Skeletal muscle satellite cell (primary cell): ENCODE measurements around the gene FAM118B.
A peak's percentile ranks its signal among the peaks of the same experiment; 100 is the strongest.

Experiments
- H3K27me3 ChIP-seq: 2 replicates; pipeline ENCODE4 v1.7.0; 2013; ENCODE audit warnings: low read length; ENCODE audit not compliant: control insufficient read depth, insufficient read depth
- H3K36me3 ChIP-seq: 2 replicates; pipeline ENCODE4 v1.7.0; 2013; ENCODE audit warnings: mild to moderate bottlenecking, control low read depth, low read length; ENCODE audit not compliant: insufficient read depth
- H3K4me1 ChIP-seq: 2 replicates; pipeline ENCODE4 v1.7.0; 2013; ENCODE audit warnings: low read length; ENCODE audit not compliant: control insufficient read depth, insufficient read depth
- H3K4me2 ChIP-seq: 2 replicates; pipeline ENCODE4 v1.7.0; 2013; ENCODE audit warnings: mild to moderate bottlenecking, low read length
- H3K4me3 ChIP-seq: 2 replicates; pipeline ENCODE4 v1.7.0; 2013; ENCODE audit warnings: low read length
- H3K9ac ChIP-seq: 2 replicates; pipeline ENCODE4 v1.7.0; 2013; ENCODE audit warnings: mild to moderate bottlenecking, low read depth, low read length, moderate library complexity
- H3K9me3 ChIP-seq: replicated peaks from 2 replicates; pipeline ENCODE4 v1.7.0; 2013; ENCODE audit warnings: mild to moderate bottlenecking, control low read depth, low read length

FAM118B gene

DNA sequence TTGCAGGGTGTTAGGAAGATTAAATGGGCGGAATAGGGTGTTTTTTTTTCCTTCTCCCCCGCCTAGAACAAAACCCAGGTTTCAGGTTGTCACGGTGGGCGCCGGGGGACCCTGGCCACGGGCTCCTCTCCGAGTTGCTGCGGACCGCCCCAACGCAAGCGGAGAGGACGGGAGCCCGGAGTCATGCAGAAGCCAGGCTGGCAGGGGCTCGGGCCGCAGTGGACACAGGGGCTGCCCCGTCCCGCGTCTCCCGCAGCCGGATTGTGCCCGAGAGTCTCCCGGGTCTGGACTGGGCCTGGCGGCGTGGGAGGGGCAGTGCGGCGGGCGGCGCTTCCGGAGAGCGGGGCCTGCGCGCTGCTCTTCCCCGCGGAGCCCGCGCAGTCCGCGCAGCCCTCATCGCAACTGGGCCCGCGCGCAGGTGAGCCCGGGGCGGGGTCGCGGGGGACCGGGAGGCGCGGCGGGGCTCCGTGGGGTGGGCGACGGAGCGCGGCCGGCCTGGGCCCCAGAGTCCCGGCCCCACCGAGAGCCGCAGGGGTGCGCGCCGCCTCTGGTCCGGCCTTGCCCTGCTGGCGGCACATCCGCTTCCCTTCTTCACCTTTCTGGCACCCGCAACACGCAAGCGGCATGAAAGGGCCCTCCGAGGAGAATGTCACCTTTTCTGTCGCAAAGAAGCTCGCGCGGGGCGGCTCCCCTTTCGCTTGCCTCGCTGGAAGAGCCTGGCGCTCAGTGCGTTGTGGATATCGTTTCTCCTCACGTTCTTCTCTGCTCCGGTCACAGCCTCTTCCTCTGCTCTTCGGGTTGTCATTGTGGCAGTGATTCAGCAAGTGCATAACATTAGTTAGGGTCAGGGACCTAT, 71.4 kb downstream of the FAM118B start, which contains the start of gene TIRAP:
Gene TIRAP (plus strand): TSS at position 358 of the 856 bp plus-strand sequence. CDS start 7,802 bp downstream, outside the sequence.
- Histone ChIP-seq H3K4me1 (peaks cover 17% of the 10 kb centered on the region), H3K4me3 (peak within 1 kb of the TSS; percentile 79), H3K36me3 (peaks cover 4% of the 10 kb centered on the region), H3K9me3 (no peaks in the 10 kb centered on the region), H3K27me3 (no peaks in the 10 kb centered on the region), H3K4me2 (peak within 1 kb of the TSS; percentile 81), H3K9ac (peak within 1 kb of the TSS; percentile 83)

DNA sequence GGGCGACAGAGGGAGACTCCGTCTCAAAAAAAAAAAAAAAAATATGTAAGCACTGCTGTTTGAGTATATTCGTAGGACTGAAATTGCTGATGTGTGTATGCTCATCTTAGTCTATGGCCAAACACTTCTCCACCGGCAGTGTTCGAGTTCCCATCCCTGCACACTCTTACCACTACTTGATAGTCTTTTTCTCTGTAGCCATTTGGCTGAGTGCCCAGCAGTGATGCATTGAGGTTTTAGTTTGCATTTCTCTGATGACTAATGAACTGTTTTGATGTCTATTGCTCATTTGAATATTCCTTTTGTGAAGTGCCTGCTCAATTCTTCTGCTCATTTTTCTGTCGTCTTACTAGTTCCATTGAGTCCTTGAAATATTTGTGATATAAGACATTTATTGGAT, 73.2 kb downstream of the FAM118B start:
- Histone ChIP-seq H3K36me3 (peaks cover 4% of the 10 kb centered on the region), H3K4me1 (peaks cover 17% of the 10 kb centered on the region), H3K9ac (no peak overlapping the region), H3K9me3 (no peaks in the 10 kb centered on the region), H3K4me2 (no peak overlapping the region), H3K27me3 (no peaks in the 10 kb centered on the region), H3K4me3 (no peak overlapping the region)

DNA sequence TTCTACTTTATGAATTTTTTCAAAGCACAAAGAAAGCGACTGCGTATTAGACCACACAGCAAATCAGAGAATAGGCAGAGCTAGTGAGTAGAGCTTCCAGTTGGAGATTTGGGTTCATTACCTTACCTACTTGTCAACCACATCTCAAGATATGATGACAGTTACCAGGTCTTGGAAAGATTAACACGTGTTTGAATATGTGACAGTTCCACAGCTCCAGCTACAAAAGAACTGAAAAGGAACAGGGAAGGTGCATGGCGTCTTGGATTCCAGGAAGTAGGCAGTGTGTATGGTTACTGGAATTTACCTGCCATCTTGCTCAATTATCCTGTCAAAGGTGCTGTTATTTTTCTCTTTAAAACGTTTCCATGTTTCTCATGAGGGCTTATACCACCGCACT, 76.7 kb downstream of the FAM118B start:
- Histone ChIP-seq H3K4me2 (no peak overlapping the region), H3K9ac (no peak overlapping the region), H3K36me3 (peaks cover 31% of the 10 kb centered on the region), H3K4me3 (no peak overlapping the region), H3K27me3 (no peaks in the 10 kb centered on the region), H3K9me3 (no peaks in the 10 kb centered on the region), H3K4me1 (peaks cover 8% of the 10 kb centered on the region)

DNA sequence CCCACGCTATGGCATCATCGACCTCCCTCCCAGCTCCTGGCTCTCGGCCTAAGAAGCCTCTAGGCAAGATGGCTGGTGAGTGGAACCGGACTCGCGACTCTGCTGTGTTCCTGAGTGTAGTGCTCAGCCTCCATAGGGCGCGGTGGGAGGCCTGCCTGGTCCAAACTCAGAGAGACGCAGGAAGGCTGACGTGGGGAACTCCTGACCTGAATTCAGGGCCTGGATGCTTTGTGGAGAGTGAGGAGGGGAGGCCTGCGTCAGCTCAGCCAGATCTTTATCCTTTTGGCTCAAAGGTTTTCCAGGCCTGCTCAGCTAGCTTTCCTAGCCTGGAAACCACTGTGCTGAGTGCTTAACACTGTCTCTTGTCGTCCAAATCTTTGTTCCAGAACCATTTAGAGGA, 79.3 kb downstream of the FAM118B start:
- Histone ChIP-seq H3K4me3 (no peak overlapping the region), H3K4me2 (no peak overlapping the region), H3K27me3 (no peaks in the 10 kb centered on the region), H3K9me3 (no peaks in the 10 kb centered on the region), H3K36me3 (peaks cover 43% of the 10 kb centered on the region), H3K9ac (no peak overlapping the region), H3K4me1 (no peaks in the 10 kb centered on the region)

DNA sequence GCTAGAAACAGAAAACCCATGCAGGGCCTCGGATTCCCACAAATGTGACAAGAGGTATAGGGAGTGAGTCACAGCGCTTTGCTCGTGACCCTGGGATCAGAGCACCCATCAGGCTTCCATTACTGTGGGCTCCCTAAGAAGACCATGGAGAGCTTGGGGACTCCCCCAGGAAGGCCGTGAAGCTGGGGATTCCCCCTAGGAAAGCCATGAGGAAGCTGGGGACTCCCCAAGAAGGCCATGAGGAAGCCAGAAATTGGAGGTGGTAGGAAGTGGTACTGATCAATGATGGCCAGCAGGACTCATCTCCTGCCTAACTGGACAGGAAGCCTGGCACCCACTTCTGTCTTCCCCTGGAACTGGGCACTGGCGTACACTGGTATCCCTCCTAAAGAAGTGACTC, 82.1 kb downstream of the FAM118B start:
- H3K27me3 ChIP-seq = no peaks in the 10 kb centered on the region
- no peak overlapping the region for H3K4me2 ChIP-seq
- H3K9me3 ChIP-seq = no peaks in the 10 kb centered on the region
- peaks cover 39% of the 10 kb centered on the region for H3K36me3 ChIP-seq
- H3K4me3 ChIP-seq = no peak overlapping the region
- no peaks in the 10 kb centered on the region for H3K4me1 ChIP-seq
- H3K9ac ChIP-seq = no peak overlapping the region

DNA sequence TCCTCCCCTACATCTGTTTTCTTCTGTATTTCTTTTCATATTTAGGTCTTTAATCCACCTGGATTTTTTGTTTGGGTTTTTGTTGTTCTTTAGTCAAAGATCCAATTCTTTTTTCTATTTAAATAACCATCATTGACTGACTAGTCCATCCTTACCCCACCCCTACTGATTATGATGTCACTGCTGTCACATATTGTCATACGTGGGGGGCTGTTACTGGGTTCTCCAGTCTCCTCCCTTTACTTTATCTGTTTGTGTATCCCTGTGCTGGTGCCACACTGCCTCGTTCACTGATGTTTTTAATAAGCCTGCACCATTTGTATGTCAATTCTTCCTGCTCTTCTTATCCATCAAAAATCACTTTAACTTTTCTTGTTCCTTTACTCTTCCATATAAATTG, 85.4 kb downstream of the FAM118B start:
- no peaks in the 10 kb centered on the region for H3K27me3 ChIP-seq

DNA sequence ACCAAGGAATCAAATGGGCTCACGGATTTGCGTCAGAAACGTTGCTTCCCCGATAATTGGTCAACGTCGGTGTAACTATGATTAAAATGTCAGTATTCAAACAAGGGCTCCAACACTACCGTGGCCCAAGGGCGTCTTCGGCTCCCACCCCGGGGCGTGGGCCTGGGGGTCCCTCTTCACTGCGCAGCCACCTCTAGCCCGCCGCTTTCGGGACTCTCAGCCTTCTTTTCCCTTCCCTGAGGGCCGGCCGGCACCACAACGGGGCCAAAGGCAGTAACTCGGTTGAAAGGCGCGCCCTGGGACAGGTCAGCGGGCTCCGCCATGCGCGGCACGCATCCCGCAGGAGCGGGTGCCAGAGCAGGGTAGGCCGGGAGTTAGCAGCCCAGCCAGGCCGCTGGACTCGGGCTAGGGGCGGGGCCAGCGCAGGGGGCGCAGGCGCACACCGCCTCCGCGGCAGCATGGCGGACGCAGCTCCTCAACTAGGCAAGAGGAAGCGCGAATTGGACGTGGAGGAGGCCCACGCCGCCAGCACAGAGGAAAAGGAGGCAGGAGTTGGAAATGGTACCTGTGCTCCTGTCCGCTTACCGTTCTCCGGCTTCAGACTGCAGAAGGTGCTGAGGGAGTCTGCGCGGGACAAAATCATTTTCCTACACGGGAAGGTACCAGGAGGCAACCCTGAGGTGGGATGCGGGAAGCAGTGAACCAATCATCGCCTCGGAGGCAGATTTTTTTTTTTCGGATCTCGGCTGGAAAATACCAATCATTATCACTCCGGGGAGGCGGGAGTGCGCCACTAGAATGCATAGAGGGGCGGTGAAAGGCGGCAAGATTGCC, 92.3 kb downstream of the FAM118B start, which contains the start of gene DCPS:
Gene DCPS (plus strand): TSS at position 438 of the 834 bp plus-strand sequence. CDS start 21 bp downstream, at position 459.
- peaks cover 14% of the 10 kb centered on the region for H3K4me1 ChIP-seq
- peak within 1 kb of the TSS; percentile 97 for H3K9ac ChIP-seq
- H3K36me3 ChIP-seq = no peaks in the 10 kb centered on the region
- no peaks in the 10 kb centered on the region for H3K9me3 ChIP-seq
- H3K4me3 ChIP-seq = peak within 1 kb of the TSS; percentile 91
- peak within 1 kb of the TSS; percentile 90 for H3K4me2 ChIP-seq
- H3K27me3 ChIP-seq = no peaks in the 10 kb centered on the region

More for the DNA sequence above, 85.4 kb downstream of the FAM118B start:
- Histone ChIP-seq H3K9me3 (no peaks in the 10 kb centered on the region), H3K4me2 (no peak overlapping the region), H3K36me3 (peaks cover 22% of the 10 kb centered on the region), H3K4me3 (no peak overlapping the region), H3K4me1 (no peaks in the 10 kb centered on the region), H3K9ac (no peak overlapping the region)

DNA sequence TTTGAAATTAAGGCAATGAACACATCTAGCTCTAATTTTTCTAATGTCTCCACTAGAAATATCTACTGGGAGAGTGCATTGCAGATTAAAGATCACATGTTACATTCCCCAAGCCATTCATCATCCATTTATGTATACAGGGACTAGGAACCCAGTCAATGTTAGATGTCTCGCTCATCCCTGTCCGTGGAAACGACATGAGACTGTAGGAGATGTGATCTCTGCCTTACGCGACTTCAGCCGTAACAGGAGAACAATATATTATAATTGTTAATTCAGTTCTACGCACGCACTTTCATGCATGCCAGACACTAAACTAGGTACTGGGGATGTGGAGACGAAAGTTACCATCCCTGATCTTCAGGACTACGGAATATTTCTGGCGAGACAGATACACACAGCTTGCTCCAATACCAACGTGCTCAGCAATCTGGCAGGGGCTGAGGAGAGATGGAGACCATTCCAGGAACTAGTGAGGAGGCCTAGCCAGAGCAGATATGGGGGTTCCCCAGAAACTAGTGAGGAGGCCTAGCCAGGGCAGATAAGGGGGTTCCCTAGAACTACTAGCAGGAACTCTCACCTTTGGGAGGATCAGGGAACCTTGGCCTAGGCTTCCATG, 93.0 kb downstream of the FAM118B start:
- peak overlapping the region; percentile 91 for H3K4me3 ChIP-seq
- H3K9me3 ChIP-seq = no peaks in the 10 kb centered on the region
- H3K9ac ChIP-seq = peak overlapping the region; percentile 97
- H3K36me3 ChIP-seq = no peaks in the 10 kb centered on the region
- H3K27me3 ChIP-seq = no peaks in the 10 kb centered on the region
- peak overlapping the region; percentile 90 for H3K4me2 ChIP-seq
- peaks cover 14% of the 10 kb centered on the region for H3K4me1 ChIP-seq

DNA sequence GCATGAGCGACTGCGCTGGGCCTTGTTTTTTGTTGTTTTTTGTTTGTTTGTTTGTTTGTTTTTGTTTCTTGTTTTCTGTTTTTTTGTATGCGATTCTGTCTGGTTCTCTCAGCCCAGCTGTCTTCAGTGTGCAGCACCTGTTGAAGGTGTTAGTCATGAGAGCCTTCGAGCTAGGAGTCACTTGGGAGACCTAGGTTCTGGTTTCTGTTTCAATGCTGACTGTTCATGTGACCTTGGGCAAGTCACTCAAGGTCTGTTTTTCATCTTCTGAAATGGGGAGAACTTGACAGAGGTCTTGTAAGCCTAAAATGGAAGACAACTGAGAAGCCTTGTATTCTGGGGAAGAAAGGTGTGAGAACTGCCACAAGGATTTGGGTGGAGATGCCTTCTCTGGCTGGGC, 94.1 kb downstream of the FAM118B start:
- peaks cover 15% of the 10 kb centered on the region for H3K4me1 ChIP-seq
- H3K36me3 ChIP-seq = peaks cover 5% of the 10 kb centered on the region
- no peaks in the 10 kb centered on the region for H3K9me3 ChIP-seq
- H3K9ac ChIP-seq = no peak overlapping the region
- no peaks in the 10 kb centered on the region for H3K27me3 ChIP-seq
- H3K4me3 ChIP-seq = no peak overlapping the region
- H3K4me2 ChIP-seq = no peak overlapping the region

DNA sequence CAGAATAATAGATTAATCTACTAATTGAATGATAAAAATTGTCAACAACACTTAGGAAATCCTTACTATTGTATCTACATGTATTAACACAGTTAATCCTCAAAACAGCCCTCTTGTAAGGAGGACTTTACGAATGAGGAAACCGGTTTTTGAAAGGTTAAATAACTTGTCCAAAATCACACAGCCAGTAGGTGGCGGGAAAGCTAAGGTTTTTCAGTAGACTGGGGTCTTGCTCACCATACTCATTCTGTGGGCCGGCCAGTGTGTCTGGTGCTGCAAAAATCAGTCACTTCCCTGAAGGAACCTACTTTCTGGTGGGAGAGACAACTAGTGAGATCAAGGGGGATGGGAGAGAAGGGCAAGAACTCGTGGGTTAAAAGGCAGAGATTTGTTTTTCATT, 96.1 kb downstream of the FAM118B start:
- no peaks in the 10 kb centered on the region for H3K27me3 ChIP-seq
- no peak overlapping the region for H3K4me2 ChIP-seq
- no peak overlapping the region for H3K9ac ChIP-seq
- H3K4me1 ChIP-seq = peaks cover 18% of the 10 kb centered on the region
- peaks cover 5% of the 10 kb centered on the region for H3K36me3 ChIP-seq
- H3K4me3 ChIP-seq = no peak overlapping the region
- H3K9me3 ChIP-seq = no peaks in the 10 kb centered on the region

DNA sequence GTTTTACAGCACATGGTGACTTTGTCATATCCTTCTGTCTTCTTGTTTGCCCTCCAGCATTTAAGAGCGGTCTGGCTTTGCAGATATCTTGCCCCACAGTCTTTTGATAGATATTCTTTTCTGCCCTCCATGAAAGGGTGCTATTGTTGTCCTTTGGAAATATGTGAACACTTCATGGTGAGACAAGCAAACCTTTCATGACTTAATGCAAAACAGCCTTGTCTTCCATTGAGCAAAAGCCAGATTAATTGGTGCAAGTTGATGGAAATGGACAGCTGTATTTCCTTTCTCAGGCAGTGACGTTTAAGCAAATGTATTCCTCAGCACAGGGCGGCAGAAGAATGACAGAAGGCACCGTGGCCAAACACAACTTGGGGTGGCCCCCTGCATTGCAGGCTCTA, 96.7 kb downstream of the FAM118B start:
- H3K36me3 ChIP-seq = peaks cover 5% of the 10 kb centered on the region
- H3K9me3 ChIP-seq = no peaks in the 10 kb centered on the region
- no peak overlapping the region for H3K4me2 ChIP-seq
- H3K9ac ChIP-seq = no peak overlapping the region
- H3K27me3 ChIP-seq = no peaks in the 10 kb centered on the region
- no peak overlapping the region for H3K4me3 ChIP-seq
- peaks cover 18% of the 10 kb centered on the region for H3K4me1 ChIP-seq
